SK-N-SH (cell line): ENCODE data around the gene STMN1. TPM values are rescaled to one million over a fixed set of nuclear protein-coding genes. Genes with fewer than 3 reads are reported as not detected.

ENCODE experiments used
- CTCF ChIA-PET: fragments of 300-600, 350-600 bp; formaldehyde crosslinking; extraction: SDS; loops from one replicate; lab custom pipeline; 2021; lab: Yijun Ruan, JAX
- POLR2A ChIA-PET: fragments of 350-600 bp; sonication (Branson Sonifier 250); formaldehyde crosslinking; extraction: SDS; loops from one replicate; lab custom pipeline; 2020; ENCODE audit warnings: antibody characterized with exemption, inconsistent platforms; lab: Yijun Ruan, JAX
- DNase-seq: peaks from one replicate; pipeline ENCODE4 v3.0.0; 2012
- H2AFZ ChIP-seq: fragments of 200-600 bp; sonication (generic); 2 replicates; pipeline ENCODE4 v1.8.1; 2016; ENCODE audit warnings: antibody characterized with exemption, mild to moderate bottlenecking, low read depth
- H3F3A ChIP-seq: fragments of 200-600 bp; sonication (generic); replicated peaks from 2 replicates; pipeline ENCODE3; 2016; ENCODE audit warnings: antibody characterized with exemption, mild to moderate bottlenecking; ENCODE audit not compliant: insufficient read depth
- H3K27ac ChIP-seq, 2 experiments: fragments of 200-500 bp in 1 of 2; fragments of 200-600 bp in 1 of 2; sonication (Bioruptor generic) in 1 of 2; sonication (generic), shearing (Covaris generic) in 1 of 2; 2 replicates each; pipeline versions ENCODE4 v1.5.1 to v1.6.1; 2014 to 2016; ENCODE audit warnings: low read depth in 2 of 2, inconsistent platforms in 1 of 2, low read length in 1 of 2, mild to moderate bottlenecking in 1 of 2, mixed read lengths in 1 of 2
- H3K27me3 ChIP-seq: fragments of 200-600 bp; sonication (generic), shearing (Covaris generic); 2 replicates; pipeline ENCODE4 v1.6.1; 2016; ENCODE audit warnings: mixed run types; ENCODE audit not compliant: insufficient read depth
- H3K36me3 ChIP-seq, 2 experiments: fragments of 200-500 bp in 1 of 2; fragments of 200-600 bp in 1 of 2; sonication (Bioruptor generic) in 1 of 2; sonication (generic) in 1 of 2; replicated peaks in 1 of 2; 2 replicates each; pipeline versions ENCODE3 to v1.5.1; 2014 to 2016; ENCODE audit warnings: low read length in 1 of 2, mild to moderate bottlenecking in 1 of 2; ENCODE audit not compliant: insufficient read depth in 2 of 2, control insufficient read depth in 1 of 2
- H3K4me1 ChIP-seq, 2 experiments: fragments of 200-500 bp in 1 of 2; fragments of 200-600 bp in 1 of 2; sonication (Bioruptor generic) in 1 of 2; sonication (generic), shearing (Covaris generic) in 1 of 2; 2 replicates each; pipeline versions ENCODE4 v1.5.1 to v1.6.1; 2014 to 2016; ENCODE audit warnings: low read depth in 1 of 2, low read length in 1 of 2, mixed run types in 1 of 2; ENCODE audit not compliant: insufficient read depth in 2 of 2, control insufficient read depth in 1 of 2
- H3K4me2 ChIP-seq: fragments of 200-600 bp; sonication (generic), shearing (Covaris generic); 2 replicates; pipeline ENCODE4 v1.6.1; 2017; ENCODE audit warnings: mixed run types
- H3K4me3 ChIP-seq, 2 experiments: fragments of 200-500 bp in 1 of 2; fragments of 200-600 bp in 1 of 2; sonication (Bioruptor generic) in 1 of 2; sonication (generic), shearing (Covaris generic) in 1 of 2; 2 replicates each; pipeline versions ENCODE4 v1.5.1 to v1.8.1; 2014 to 2016; ENCODE audit warnings: low read depth in 2 of 2, inconsistent platforms in 1 of 2, low read length in 1 of 2, mild to moderate bottlenecking in 1 of 2, mixed read lengths in 1 of 2, moderate library complexity in 1 of 2
- H3K79me2 ChIP-seq: fragments of 200-600 bp; sonication (generic); 2 replicates; pipeline ENCODE4 v1.8.1; 2017; ENCODE audit warnings: mild to moderate bottlenecking; ENCODE audit not compliant: insufficient read depth
- H3K9ac ChIP-seq: fragments of 200-600 bp; sonication (generic); 2 replicates; pipeline ENCODE4 v1.6.1; 2017; ENCODE audit warnings: mixed run types
- H3K9me2 ChIP-seq: fragments of 200-600 bp; sonication (generic); 2 replicates; pipeline ENCODE4 v1.6.1; 2017; ENCODE audit warnings: mixed run types
- H3K9me3 ChIP-seq: fragments of 200-600 bp; sonication (generic); 2 replicates; pipeline ENCODE4 v1.6.1; 2017; ENCODE audit warnings: mixed run types, mild to moderate bottlenecking, moderate library complexity
- H4K20me1 ChIP-seq: fragments of 200-600 bp; sonication (generic); 2 replicates; pipeline ENCODE4 v1.6.1; 2017; ENCODE audit warnings: mild to moderate bottlenecking, mixed run types; ENCODE audit not compliant: insufficient read depth
- CHD2 ChIP-seq: fragments of 150-350 bp; IDR thresholded peaks from 2 replicates; pipeline ENCODE4 v1.6.1; 2018; ENCODE audit warnings: low read length; ENCODE audit not compliant: partially characterized antibody
- CTCF ChIP-seq: fragments of 200-600 bp; sonication (generic); IDR thresholded peaks from 2 replicates; pipeline ENCODE4 v1.6.1; 2017; ENCODE audit warnings: antibody characterized with exemption, mild to moderate bottlenecking, moderate library complexity
- ELF1 ChIP-seq: IDR thresholded peaks from 2 replicates; pipeline ENCODE4 v1.4.0; 2012
- EZH2phosphoT487 ChIP-seq: fragments of 200-600 bp; sonication (generic); IDR thresholded peaks from 2 replicates; pipeline ENCODE4 v1.6.1; 2017; ENCODE audit warnings: low read depth, mixed run types, mild to moderate bottlenecking, antibody characterized with exemption, moderate library complexity, borderline replicate concordance
- FOSL2 ChIP-seq: IDR thresholded peaks from 2 replicates; pipeline ENCODE4 v1.4.0; 2012; ENCODE audit warnings: low read depth, mild to moderate bottlenecking, moderate library complexity, borderline replicate concordance
- FOXM1 ChIP-seq: IDR thresholded peaks from 2 replicates; pipeline ENCODE4 v1.4.0; 2012; ENCODE audit warnings: low read depth, mild to moderate bottlenecking
- GABPA ChIP-seq: IDR thresholded peaks from 2 replicates; pipeline ENCODE4 v1.4.0; 2012; ENCODE audit warnings: low read depth, mild to moderate bottlenecking
- GATA2 ChIP-seq: sonication (generic); formaldehyde crosslinking; IDR thresholded peaks from 2 replicates; pipeline ENCODE4 v1.5.0; 2020; ENCODE audit warnings: mild to moderate bottlenecking, missing genetic modification reagents
- IRF3 ChIP-seq: fragments of 150-350 bp; IDR thresholded peaks from 2 replicates; pipeline ENCODE4 v1.6.1; 2016; ENCODE audit warnings: mild to moderate bottlenecking, low read depth, low read length
- MAX ChIP-seq: IDR thresholded peaks from 2 replicates; pipeline ENCODE4 v1.4.0; 2012; ENCODE audit warnings: low read depth
- NRF1 ChIP-seq: IDR thresholded peaks from 2 replicates; pipeline ENCODE4 v1.6.1; 2012; ENCODE audit warnings: low read depth, mild to moderate bottlenecking, low read length
- RFX5 ChIP-seq: IDR thresholded peaks from 2 replicates; pipeline ENCODE4 v1.6.1; 2012; ENCODE audit warnings: mild to moderate bottlenecking, improper control_type of control experiment, low read length
- RXRA ChIP-seq: IDR thresholded peaks from 2 replicates; pipeline ENCODE4 v1.4.0; 2012; ENCODE audit warnings: low read depth, mild to moderate bottlenecking, borderline replicate concordance
- SIN3A ChIP-seq: IDR thresholded peaks from 2 replicates; pipeline ENCODE4 v1.6.1; 2012; ENCODE audit warnings: low read depth, mild to moderate bottlenecking, low read length, moderate library complexity, borderline replicate concordance
- TEAD4 ChIP-seq: IDR thresholded peaks from 2 replicates; pipeline ENCODE4 v1.4.0; 2012; ENCODE audit warnings: mild to moderate bottlenecking, borderline replicate concordance; ENCODE audit not compliant: insufficient read depth
- USF1 ChIP-seq: IDR thresholded peaks from 2 replicates; pipeline ENCODE4 v1.4.0; 2012; ENCODE audit warnings: low read depth, borderline replicate concordance
- USF2 ChIP-seq: fragments of 150-350 bp; IDR thresholded peaks from 2 replicates; pipeline ENCODE4 v1.6.1; 2017; ENCODE audit warnings: antibody characterized with exemption, low read length, low read depth, borderline replicate concordance
- ZBTB33 ChIP-seq: IDR thresholded peaks from 2 replicates; pipeline ENCODE4 v1.4.0; 2012; ENCODE audit warnings: low read depth, borderline replicate concordance
- WGBS: methylation state at CpG from one replicate; pipeline ENCODE4 v1.1.6; 2017; ENCODE audit warnings: low lambda C conversion rate; 5-methylcytosine and 5-hydroxymethylcytosine counted together
- polyA plus RNA-seq, 3 experiments: library from polyadenylated mRNA; depleted of rRNA; stranded (reverse); fragments of >200 nt; gene quantifications; 2 replicates each; pipeline ENCODE4 v1.2.3, GENCODE V29; 2012

STMN1 gene
- polyA plus RNA-seq, 1 of the 3 experiments (the other 2 are of a cell fraction) = 143 TPM

- TF ChIP-seq IRF3 (no peak), CHD2 (no peak)
Measured at GRCh38 chr1:25922056-25922970, 16.1 kb upstream of the STMN1 start (continued).

- Histone ChIP-seq H3K27me3 (no peaks in the 10 kb centered on the region), H3K4me2 (no peak overlapping the region), H2AFZ (no peak overlapping the region), H3K9ac (no peak overlapping the region), H4K20me1 (no peaks in the 10 kb centered on the region), H3F3A (no peaks in the 10 kb centered on the region), H3K27ac (no peak overlapping the region), H3K36me3 (no peaks in the 10 kb centered on the region), H3K9me2 (no peaks in the 10 kb centered on the region), H3K9me3 (no peaks in the 10 kb centered on the region), H3K79me2 (no peaks in the 10 kb centered on the region), H3K4me1 (no peaks in the 10 kb centered on the region), H3K4me3 (no peak overlapping the region)
- TF ChIP-seq RFX5 (no peak), NRF1 (no peak), CTCF (no peak), USF1 (no peak), RXRA (no peak), FOXM1 (no peak), SIN3A (no peak), TEAD4 (no peak), GATA2 (no peak), ZBTB33 (no peak), ELF1 (no peak), MAX (no peak), GABPA (no peak), EZH2phosphoT487 (no peak), USF2 (no peak), FOSL2 (no peak)
- CTCF ChIA-PET = no interaction called here
- WGBS = 90% methylated on average over 10 of the region's 11 CpGs
- no peak for DNase-seq
- POLR2A ChIA-PET = no interaction called here
Measured at GRCh38 chr1:25918615-25919014, 12.4 kb upstream of the STMN1 start.
